Measurements from ENCODE around the gene TOP2A. TPM values are rescaled to one million over a fixed set of nuclear protein-coding genes. Genes with fewer than 3 reads are reported as not detected.
A peak's percentile ranks its signal among the peaks of the same experiment; 100 is the strongest.

TOP2A gene
- total RNA-seq, 1 experiment from 2014 or later: 237 TPM

DNA sequence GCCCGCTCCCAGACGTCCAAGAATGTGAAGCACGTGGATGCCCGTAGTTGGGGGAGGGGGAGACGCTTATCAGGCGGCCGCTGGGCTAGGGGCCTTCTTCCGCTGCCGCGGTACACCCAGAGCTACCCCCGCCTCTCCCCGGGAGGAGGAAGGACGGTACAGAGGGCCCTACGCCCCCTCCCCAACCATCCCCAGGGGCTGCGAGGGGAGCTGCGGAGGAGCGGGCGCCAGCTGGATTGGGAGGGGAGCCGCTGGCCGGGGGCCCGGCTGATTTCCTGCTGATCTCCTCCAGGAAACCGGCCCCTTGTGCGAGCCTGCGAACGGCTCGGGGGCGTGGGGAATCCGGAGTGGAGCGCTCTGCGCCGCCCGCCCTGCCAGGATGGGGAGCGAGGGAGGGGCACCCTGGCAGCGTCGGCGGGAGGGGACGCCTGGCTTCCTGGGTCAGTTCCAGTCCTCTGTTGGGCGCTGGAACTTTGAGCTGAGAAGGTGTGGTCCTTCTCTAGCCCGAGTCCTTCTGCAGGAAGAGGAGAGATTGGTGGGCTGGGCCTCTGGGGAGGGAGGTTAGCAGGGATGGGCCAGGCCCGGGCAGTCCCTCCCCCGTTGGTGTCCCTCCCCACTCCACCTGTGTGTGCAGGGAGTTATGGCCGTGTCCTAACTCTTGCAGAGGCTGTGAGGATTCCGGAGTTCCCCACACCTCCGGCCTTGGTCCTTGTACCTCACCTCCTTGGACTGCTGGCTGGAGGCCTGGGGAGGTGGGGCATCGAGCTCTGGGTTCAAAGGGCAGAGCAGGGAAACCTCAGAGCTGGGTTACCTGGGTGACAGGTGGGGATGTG lies 72.3 kb downstream of the TOP2A start:
- peak overlapping the region; percentile 64 for H3K4me3 ChIP-seq (ENCODE audit: low read depth, low read length)
- ChIA-PET POLR2A (interaction anchor here (0.5 to 2.1 kb wide), 13 partner anchors 10 to 126 kb away, joined by 3 to 36 read pairs (median 3); partner anchors contain the start of gene TOP2A), CTCF (interaction anchor here (1.0 to 2.9 kb wide), 12 partner anchors 10 to 232 kb away, joined by 3 to 40 read pairs (median 4); partner anchors contain the start of gene TOP2A)
- H3K4me1 Mint-ChIP-seq (ENCODE audit: low read depth, unreplicated experiment): peaks cover 28% of the 10 kb centered on the region
- peak; percentile 90 to 95 for DNase-seq
- H3K4me1 ChIP-seq: peaks cover 43% of the 10 kb centered on the region
- TSS peak; percentile 19 for BruUV-seq (replicated peaks)
- peaks cover 47% of the 10 kb centered on the region for H3K36me3 Mint-ChIP-seq (ENCODE audit: insufficient read depth, unreplicated experiment)
- no peaks in the 10 kb centered on the region for H3K9me3 ChIP-seq
- H3K9me3 Mint-ChIP-seq (ENCODE audit: unreplicated experiment): no peaks in the 10 kb centered on the region
- H3K27me3 Mint-ChIP-seq (ENCODE audit: insufficient read depth, unreplicated experiment): no peaks in the 10 kb centered on the region
- TF ChIP-seq, protein P1, sequence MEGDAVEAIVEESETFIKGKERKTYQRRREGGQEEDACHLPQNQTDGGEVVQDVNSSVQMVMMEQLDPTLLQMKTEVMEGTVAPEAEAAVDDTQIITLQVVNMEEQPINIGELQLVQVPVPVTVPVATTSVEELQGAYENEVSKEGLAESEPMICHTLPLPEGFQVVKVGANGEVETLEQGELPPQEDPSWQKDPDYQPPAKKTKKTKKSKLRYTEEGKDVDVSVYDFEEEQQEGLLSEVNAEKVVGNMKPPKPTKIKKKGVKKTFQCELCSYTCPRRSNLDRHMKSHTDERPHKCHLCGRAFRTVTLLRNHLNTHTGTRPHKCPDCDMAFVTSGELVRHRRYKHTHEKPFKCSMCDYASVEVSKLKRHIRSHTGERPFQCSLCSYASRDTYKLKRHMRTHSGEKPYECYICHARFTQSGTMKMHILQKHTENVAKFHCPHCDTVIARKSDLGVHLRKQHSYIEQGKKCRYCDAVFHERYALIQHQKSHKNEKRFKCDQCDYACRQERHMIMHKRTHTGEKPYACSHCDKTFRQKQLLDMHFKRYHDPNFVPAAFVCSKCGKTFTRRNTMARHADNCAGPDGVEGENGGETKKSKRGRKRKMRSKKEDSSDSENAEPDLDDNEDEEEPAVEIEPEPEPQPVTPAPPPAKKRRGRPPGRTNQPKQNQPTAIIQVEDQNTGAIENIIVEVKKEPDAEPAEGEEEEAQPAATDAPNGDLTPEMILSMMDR (IDR thresholded peaks at IDR 0.05; ENCODE audit: insufficient read depth in 1 of 2, low read depth in 1 of 2, low read length in 1 of 2, severe bottlenecking in 1 of 2, unreplicated experiment in 1 of 2): no peak
- peak overlapping the region; percentile 89 for H3K4me3 Mint-ChIP-seq (ENCODE audit: unreplicated experiment)
- no peaks in the 10 kb centered on the region for H3K27me3 ChIP-seq (replicated peaks; ENCODE audit: control insufficient read depth, insufficient read depth, low read length)
- H3K36me3 ChIP-seq (ENCODE audit: control insufficient read depth, insufficient read depth, low read length): no peaks in the 10 kb centered on the region; the same call in 1 of the 2 replicates
- intact Hi-C loops (cut with micrococcal nuclease; ENCODE audit: unreplicated experiment): loop anchor here (1.0 kb wide), 2 partner anchors 12 to 27 kb away; no protein-coding TSS in a partner anchor
- peak overlapping the region; percentile 93 for H3K27ac Mint-ChIP-seq (ENCODE audit: unreplicated experiment)

DNA sequence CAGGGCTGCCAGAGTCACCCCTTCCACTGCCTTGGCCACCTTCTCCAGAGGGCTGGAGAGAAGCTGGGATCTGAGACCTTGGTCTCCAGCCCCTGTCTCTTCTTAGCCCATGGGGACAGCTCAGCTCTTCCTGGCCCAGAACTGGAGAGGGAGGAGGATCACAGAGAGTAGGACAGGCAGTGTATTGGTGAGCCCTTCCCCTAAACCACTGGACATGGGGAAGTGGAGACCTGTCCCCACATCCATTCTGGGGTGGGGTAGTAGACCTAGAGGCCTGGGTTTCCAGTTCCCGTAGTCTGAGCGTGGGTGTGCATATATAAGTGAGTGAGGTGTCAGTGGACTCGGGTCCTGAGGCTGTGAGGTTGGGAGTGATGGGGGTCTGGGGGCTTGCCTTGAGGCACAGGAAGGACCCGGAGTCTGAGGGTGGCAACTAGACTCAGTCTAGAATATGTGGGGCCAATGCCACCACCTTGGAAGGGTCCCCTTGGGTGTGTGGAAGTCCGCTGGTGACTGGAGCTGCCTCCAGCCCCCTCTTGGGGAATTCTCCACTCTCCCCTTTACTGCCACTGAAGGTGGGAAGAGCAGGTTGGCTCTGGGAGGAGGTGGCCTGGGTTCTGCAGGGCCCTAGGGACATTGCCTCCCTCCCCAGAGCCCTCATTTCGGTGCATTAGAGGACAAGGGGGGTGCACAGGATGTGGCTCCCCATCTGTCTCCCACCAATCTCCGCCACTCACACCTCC lies 73.1 kb downstream of the TOP2A start:
- DNase-seq: no peak
- no peaks in the 10 kb centered on the region for H3K9me3 Mint-ChIP-seq (ENCODE audit: unreplicated experiment)
- peak overlapping the region; percentile 93 for H3K27ac Mint-ChIP-seq (ENCODE audit: unreplicated experiment)
- TF ChIP-seq, protein P1 (IDR thresholded peaks at IDR 0.05; ENCODE audit: insufficient read depth in 1 of 2, low read depth in 1 of 2, low read length in 1 of 2, severe bottlenecking in 1 of 2, unreplicated experiment in 1 of 2): no peak
- H3K36me3 Mint-ChIP-seq (ENCODE audit: insufficient read depth, unreplicated experiment): peaks cover 41% of the 10 kb centered on the region
- Histone ChIP-seq H3K4me3 (ENCODE audit: low read depth, low read length) (peak overlapping the region; percentile 64), H3K9me3 (no peaks in the 10 kb centered on the region), H3K4me1 (peaks cover 43% of the 10 kb centered on the region), H3K36me3 (ENCODE audit: control insufficient read depth, insufficient read depth, low read length) (no peaks in the 10 kb centered on the region; the same call in 1 of the 2 replicates), H3K27me3 (replicated peaks; ENCODE audit: control insufficient read depth, insufficient read depth, low read length) (no peaks in the 10 kb centered on the region)
- H3K27me3 Mint-ChIP-seq (ENCODE audit: insufficient read depth, unreplicated experiment): no peaks in the 10 kb centered on the region
- BruUV-seq (replicated peaks): no TSS peak
- POLR2A ChIA-PET: interaction anchor here (0.6 to 2.1 kb wide), 6 partner anchors 26 to 204 kb away, joined by 3 to 36 read pairs (median 4); partner anchors contain the start of genes CASC3 and TOP2A
- peaks cover 36% of the 10 kb centered on the region for H3K4me1 Mint-ChIP-seq (ENCODE audit: low read depth, unreplicated experiment)
- H3K4me3 Mint-ChIP-seq (ENCODE audit: unreplicated experiment): peak overlapping the region; percentile 89
- intact Hi-C loops (cut with micrococcal nuclease; ENCODE audit: unreplicated experiment): loop anchor here (1.0 kb wide), 2 partner anchors 11 to 26 kb away; no protein-coding TSS in a partner anchor
- CTCF ChIA-PET: interaction anchor here (1.3 to 2.9 kb wide), 7 partner anchors 10 to 216 kb away, joined by 3 to 40 read pairs (median 7); partner anchors contain the start of gene TOP2A
